ENCODE measurements around the gene RASL10B.

DNA sequence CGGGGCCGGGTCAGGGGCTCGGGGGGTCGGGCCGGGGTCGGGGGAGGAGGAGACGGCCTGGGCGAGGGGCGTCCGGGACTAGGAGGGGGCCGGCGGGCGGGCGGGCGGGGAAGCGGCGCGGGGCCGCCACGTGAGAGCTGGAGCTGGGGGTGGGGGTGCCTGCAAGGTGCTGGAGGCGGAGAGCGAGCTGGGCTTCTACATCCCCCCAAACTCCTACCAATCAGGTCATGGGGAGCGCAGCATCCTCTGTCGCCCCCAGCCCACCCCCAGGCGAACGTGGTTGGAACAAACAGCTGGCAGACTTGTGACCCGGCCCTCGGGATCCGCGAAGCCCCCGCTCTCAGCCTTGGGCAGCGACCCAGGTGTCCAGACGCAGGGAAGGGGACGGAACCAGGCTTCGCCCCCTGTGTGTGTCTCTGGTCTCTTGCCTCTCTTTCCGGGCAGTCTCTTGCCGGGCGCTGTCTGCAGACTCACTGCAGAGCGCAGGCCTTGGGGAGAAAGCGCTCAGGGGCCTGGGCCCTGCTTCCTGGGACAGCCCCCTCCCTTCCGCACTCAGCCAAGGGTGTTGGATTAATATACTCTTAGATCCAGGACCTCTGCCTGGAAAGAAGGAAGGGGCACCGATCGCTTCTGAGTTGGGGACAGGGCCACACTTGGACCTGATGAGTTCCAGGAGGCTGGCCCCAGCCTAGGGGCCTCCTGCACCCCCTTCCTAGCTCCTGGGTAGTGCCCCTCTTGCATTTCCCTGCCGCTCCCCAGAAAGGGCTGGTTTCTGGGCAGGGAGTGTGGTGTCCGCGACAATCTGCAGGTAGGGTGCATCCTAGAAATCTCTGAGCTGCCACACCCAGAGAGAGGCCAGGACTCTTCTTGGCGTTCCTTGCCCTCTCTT, 722 bp downstream of the RASL10B start:
- TF ChIP-seq, protein P1, sequence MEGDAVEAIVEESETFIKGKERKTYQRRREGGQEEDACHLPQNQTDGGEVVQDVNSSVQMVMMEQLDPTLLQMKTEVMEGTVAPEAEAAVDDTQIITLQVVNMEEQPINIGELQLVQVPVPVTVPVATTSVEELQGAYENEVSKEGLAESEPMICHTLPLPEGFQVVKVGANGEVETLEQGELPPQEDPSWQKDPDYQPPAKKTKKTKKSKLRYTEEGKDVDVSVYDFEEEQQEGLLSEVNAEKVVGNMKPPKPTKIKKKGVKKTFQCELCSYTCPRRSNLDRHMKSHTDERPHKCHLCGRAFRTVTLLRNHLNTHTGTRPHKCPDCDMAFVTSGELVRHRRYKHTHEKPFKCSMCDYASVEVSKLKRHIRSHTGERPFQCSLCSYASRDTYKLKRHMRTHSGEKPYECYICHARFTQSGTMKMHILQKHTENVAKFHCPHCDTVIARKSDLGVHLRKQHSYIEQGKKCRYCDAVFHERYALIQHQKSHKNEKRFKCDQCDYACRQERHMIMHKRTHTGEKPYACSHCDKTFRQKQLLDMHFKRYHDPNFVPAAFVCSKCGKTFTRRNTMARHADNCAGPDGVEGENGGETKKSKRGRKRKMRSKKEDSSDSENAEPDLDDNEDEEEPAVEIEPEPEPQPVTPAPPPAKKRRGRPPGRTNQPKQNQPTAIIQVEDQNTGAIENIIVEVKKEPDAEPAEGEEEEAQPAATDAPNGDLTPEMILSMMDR (IDR thresholded peaks at IDR 0.05; ENCODE audit: low read depth, low read length), result no peak
- no peak for TF ChIP-seq EZH2phosphoT487 (IDR thresholded peaks at IDR 0.05; ENCODE audit: low read depth)

Data from OCI-LY3 (cell line).